ENCODE data around the gene MLLT10. TPM values are rescaled to one million over a fixed set of nuclear protein-coding genes. Genes with fewer than 3 reads are reported as not detected.

The MLLT10 gene
- total RNA-seq, 1 experiment from 2014 or later = 72.3 TPM

- no peak overlapping the region for H2BK12ac ChIP-seq (ENCODE audit: insufficient read length, low read depth, low read length)
- no peak overlapping the region for H3K4me2 ChIP-seq (ENCODE audit: insufficient read depth, insufficient read length, low read length)
- no peak overlapping the region for H4K5ac ChIP-seq (ENCODE audit: insufficient read length, low read depth, low read length)
- Mint-ChIP-seq H3K27me3 (ENCODE audit: low read depth) (no peaks in the 10 kb centered on the region), H3K9me3 (no peaks in the 10 kb centered on the region), H3K36me3 (ENCODE audit: insufficient read depth in 1 of 3, low read depth in 3 of 3) (peaks cover 8 to 31% (median 27%) of the 10 kb centered on the region in 3 experiments; a peak in 6 of 7 replicates), H3K4me1 (no peaks in the 10 kb centered on the region; a peak in 1 of 4 replicates), H3K27ac (peak overlapping the region in 2 of 3 experiments; percentile 52 to 66; a peak in 3 of 7 replicates), H3K4me3 (no peak overlapping the region)
- DNase-seq = no peak
- H2AK5ac ChIP-seq (ENCODE audit: insufficient read length, low read length) = no peak overlapping the region
- no peak overlapping the region for H2AFZ ChIP-seq (ENCODE audit: low read length)
- H2BK15ac ChIP-seq (ENCODE audit: low read depth, low read length) = no peak overlapping the region
- H2BK120ac ChIP-seq (ENCODE audit: low read depth, low read length, poor library complexity, severe bottlenecking) = no peak overlapping the region
- H4K91ac ChIP-seq (ENCODE audit: insufficient read length, low read depth, low read length) = no peak overlapping the region
- no peak overlapping the region for H3K56ac ChIP-seq (ENCODE audit: insufficient read length, low read depth, low read length)
- H3K4ac ChIP-seq (ENCODE audit: low read depth, low read length) = no peak overlapping the region
- H3K27me3 ChIP-seq (ENCODE audit: insufficient read depth, low read length) = no peaks in the 10 kb centered on the region
- no peak for TF ChIP-seq CTCF (conservative IDR thresholded peaks at IDR 0.05)
- H3K79me1 ChIP-seq (ENCODE audit: insufficient read depth, low read depth, low read length, poor library complexity, severe bottlenecking) = peaks cover 6% of the 10 kb centered on the region
- no peak overlapping the region for H2BK20ac ChIP-seq (ENCODE audit: low read depth, low read length, poor library complexity, severe bottlenecking)
- no peak overlapping the region for H3K14ac ChIP-seq (ENCODE audit: insufficient read depth, low read length)
- no peaks in the 10 kb centered on the region for H3K4me1 ChIP-seq (ENCODE audit: insufficient read depth, low read length)
- no peaks in the 10 kb centered on the region; the same call in 1 of the 2 replicates for H3K79me2 ChIP-seq (ENCODE audit: insufficient read depth, low read length)
- no peak overlapping the region for H3K27ac ChIP-seq (ENCODE audit: insufficient read length, low read depth, low read length)
- H3K9me3 ChIP-seq (ENCODE audit: control insufficient read depth, low read depth, low read length) = no peaks in the 10 kb centered on the region
- no peak overlapping the region for H3T11ph ChIP-seq (ENCODE audit: low read length)
- H3K9ac ChIP-seq (ENCODE audit: extremely low read depth, insufficient read length, low read length) = no peak overlapping the region
- H3K18ac ChIP-seq (ENCODE audit: insufficient read length, low read depth, low read length) = no peak overlapping the region
- H4K8ac ChIP-seq (replicated peaks; ENCODE audit: insufficient read length, low read depth, low read length) = no peak overlapping the region
- H4K20me1 ChIP-seq (ENCODE audit: control insufficient read depth, insufficient read depth, insufficient read length) = no peaks in the 10 kb centered on the region
- H3K23me2 ChIP-seq (ENCODE audit: insufficient read length, low read depth, low read length, poor library complexity, severe bottlenecking) = no peaks in the 10 kb centered on the region
- WGBS (ENCODE audit: extremely low coverage, insufficient read length, low lambda C conversion rate) = no CpG with 5 or more reads among the region's 5 CpGs
- H2BK5ac ChIP-seq (ENCODE audit: insufficient read length, low read length) = no peak overlapping the region
- no peak overlapping the region for H3K23ac ChIP-seq (ENCODE audit: insufficient read length, low read depth, low read length)
These were observed 115.4 kb downstream of the MLLT10 start for GRCh38 chr10:21649454-21649872.
